Fibroblast of skin of left biceps (primary cell): ENCODE results near the gene MAP3K13.
"Not testable (repeated sequence)": the region's sequence is repeated elsewhere in the genome, so short reads cannot be mapped to it uniquely, and the experiment has no call there.

Experiments
- DNase-seq, 2 experiments: peaks; one replicate each; pipeline ENCODE4 v3.0.0-alpha.2; 2013; ENCODE audit warnings: low read depth in 2 of 2

Gene MAP3K13

GRCh38 chr3:185397676-185398075 lies 34.7 kb downstream of the MAP3K13 start:
- DNase-seq, result no peak

DNA sequence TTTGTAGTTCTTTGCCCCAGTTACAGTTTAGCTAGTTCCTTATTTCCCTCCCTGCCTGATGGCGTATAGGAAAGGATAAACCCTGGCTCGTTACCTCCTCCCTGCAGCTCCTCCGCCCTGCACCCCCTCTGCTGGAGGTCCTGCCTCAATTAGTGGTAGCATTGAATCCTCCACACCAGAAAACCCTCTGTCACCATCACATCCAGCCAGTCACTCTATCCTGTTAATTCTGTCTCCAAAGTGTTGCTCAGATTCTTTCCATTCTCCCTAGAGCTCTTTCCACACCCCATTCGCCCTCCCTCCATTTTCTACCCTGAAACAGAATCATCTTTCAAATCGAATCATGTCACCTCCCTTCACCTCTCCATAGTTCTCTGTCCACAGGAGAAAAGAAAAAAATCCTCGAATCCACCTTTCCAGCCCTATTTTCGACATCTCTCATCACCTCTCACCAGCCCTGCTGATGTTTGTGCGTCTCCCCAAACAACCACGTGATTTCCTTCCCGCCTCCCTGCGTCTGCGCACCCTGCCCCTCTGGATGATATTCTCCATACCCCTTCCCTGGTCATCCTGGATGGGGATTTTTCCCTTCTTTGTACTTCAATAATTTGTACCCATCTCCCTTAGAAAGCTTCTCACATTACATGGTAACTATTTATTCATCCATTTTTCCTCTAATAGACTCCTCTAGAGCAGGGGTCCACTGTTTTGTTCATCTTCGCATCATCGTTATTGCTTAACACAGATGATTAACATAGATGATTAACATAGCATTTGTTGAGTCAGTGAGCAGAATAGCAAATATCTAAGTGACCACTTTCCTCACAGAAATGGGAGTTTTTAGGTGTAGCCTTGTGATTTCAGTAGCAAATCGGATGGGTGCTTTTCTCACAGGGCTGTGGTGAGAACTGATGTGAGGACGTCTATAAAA lies 37.1 kb downstream of the MAP3K13 start:
- no peak for DNase-seq

DNA sequence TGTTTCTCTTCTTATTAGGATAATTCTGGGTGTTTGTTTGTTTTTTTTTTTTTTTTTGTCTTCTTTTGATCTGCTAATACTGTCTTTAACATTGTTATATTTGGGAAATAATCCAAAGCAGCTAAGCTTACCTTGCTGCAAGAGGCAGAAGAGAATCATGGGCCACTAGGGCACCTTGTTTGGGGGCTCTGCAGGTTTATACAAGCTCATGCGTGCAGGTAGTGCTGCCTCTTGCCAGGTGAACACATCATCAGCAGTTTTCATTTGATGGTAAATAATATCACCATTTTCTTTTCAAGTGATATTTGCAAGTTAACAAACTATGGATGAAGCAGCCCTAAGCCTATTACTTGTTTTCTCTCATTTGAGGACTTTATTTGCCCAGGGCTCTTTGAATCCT lies 37.9 kb downstream of the MAP3K13 start:
- DNase-seq, result no peak

GRCh38 chr3:185401319-185401955 lies 38.5 kb downstream of the MAP3K13 start:
- no peak for DNase-seq

- peak; percentile 35 to 36 for DNase-seq
Measured at GRCh38 chr3:185402561-185402960, 39.6 kb downstream of the MAP3K13 start.

- no peak for DNase-seq
Measured at GRCh38 chr3:185403002-185403401, 40.1 kb downstream of the MAP3K13 start.

GRCh38 chr3:185405243-185405642 lies 42.3 kb downstream of the MAP3K13 start:
- no peak for DNase-seq

DNA sequence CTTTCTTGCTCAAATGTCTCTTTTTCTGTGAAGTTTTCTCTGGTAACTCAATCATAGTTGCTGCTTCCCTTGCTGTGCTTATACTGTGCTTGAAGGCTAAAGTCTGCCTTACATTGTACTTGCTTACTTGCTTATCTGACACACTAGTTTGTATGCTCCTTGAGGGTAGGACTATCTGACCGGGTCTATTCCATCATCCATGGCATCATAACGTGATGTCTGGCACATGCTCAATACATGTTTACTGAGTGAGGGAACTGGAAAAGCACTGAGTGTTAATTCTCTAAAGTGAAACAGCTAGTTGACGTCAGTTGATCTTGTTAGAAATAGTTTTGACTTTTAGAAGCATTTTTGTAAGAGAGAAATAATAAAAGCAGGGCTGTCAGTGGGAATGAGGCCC lies 42.7 kb downstream of the MAP3K13 start:
- no peak for DNase-seq

- DNase-seq, result no peak
Measured at GRCh38 chr3:185406121-185406620, 43.2 kb downstream of the MAP3K13 start.

GRCh38 chr3:185409957-185410356 lies 47.0 kb downstream of the MAP3K13 start:
- DNase-seq, result no peak

GRCh38 chr3:185411133-185411532 lies 48.2 kb downstream of the MAP3K13 start:
- DNase-seq, result no peak

DNA sequence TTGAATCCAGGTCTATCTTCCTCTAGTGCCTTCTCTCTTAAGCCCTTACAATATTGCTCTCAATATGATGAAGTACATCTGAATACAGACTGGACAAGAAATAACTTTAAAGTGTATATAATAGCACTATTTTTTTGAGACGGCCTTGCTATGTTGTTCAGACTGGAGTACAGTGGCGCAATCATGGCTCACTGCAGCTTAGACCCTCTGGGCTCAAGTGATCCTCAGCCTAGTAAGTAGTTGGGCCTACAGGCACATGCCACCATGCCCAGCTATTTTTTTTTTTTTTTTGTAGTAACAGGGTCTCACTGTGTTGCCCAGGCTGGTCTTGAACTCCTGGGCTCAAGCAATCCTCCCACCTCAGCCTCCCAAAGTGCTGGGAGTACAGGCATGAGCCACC lies 53.6 kb downstream of the MAP3K13 start:
- no peak for DNase-seq

DNA sequence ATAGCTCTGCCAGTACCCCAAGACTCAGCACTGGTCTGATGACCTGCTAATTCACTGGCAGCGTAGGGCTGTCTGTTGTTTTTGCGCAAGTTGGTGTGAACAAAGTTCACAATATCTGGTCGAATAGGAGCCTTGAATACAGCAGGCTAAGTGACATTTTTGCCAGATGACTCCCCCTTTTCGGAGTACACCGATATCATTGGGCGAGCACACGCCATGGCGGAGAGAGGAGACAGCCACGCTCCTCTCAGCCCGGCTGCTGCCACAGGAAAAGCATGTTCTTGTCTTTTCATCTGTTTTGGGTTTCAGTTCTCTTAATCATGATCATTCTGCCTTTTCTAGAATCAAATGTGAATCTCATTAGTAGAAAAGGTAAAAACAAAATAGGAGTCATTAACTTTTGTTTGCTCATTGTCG lies 55.6 kb downstream of the MAP3K13 start:
- not testable (repeated sequence) for DNase-seq

GRCh38 chr3:185420762-185421161 lies 57.8 kb downstream of the MAP3K13 start:
- DNase-seq, result no peak

DNA sequence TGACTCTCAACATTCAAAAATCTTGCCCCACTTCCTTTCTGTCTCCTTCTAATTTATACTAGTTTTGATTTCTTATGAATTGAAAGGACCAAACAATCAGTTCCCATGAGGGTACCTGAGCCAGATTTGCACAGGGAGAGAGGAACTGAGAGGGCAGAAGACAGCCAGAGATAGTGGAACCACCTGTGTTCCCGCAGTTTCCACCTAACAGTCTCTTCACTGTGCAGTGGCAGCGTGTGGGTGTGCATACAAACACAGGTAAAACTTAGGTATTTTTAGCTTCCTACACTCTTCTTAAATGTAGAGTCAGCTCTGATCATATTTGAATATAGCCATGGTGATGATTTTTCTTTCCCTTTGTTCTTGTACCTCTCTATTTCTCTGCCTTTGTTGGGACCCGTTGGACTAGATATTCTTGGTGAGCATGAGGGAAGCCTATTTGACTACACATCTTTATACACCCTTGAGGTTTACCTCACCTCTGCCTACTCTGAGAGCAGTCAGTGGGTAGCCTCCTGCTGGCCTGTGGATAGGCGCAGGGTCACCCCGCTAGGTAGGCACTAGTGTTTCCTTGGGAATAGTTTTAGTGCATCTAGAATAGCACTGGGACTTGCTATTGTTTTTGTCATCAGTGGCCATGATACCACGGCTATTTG lies 58.8 kb downstream of the MAP3K13 start:
- DNase-seq, result no peak

DNA sequence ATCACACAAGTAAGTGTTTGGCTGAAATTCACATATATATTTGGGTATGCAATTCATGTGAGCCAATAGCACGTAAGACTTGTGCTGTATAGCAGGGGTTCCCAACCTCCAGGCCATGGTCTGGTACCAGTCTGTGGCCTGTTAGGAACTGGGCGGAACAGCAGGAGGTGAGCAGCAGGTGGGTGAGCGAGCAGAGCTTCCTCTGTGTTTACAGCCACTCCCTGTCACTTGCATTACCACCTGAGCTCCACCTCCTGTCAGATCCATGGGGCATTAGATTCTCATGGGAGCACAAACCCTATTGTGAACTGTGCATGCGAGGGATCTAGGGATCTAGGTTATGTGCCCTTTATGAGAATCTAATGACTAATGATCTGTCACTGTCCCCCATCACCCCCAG lies 59.7 kb downstream of the MAP3K13 start:
- DNase-seq, result no peak

DNA sequence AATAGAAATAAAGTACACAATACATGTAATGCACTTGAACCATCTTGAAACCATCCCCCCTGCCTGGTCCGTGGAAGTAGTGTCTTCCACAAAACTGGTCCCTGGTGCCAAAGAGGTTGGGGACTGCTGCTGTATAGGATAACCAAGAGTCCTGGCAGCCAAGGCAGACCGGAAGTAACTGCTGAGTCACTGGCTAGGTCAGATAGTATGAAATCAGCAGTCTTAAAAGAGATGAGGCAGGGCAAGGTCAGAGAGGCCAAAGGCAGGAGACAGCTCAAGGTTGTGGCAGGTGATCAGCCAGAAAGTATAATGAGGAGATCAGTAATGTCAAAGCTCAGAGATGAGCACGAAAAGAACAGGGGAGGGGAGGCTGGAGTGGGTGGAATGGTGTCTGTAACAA lies 60.2 kb downstream of the MAP3K13 start:
- DNase-seq, result no peak

DNA sequence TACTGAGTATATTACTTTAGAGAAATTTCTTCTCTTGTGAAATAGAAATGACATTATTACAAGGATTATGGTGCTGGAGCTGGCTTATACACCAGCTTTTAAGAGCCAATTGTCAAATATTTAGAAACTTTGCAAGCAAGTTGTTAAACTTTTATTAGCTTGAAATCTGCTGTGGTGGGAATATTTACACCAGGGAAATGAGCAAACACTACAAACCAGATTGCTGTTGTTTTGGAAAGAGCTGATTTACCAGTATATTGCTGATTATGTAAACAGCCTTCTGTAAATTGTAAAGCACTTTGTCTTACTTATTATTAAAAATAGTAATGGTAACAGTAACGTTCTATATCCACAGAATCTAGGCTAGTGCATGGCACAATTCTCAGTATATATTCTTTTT lies 61.5 kb downstream of the MAP3K13 start:
- no peak for DNase-seq

DNA sequence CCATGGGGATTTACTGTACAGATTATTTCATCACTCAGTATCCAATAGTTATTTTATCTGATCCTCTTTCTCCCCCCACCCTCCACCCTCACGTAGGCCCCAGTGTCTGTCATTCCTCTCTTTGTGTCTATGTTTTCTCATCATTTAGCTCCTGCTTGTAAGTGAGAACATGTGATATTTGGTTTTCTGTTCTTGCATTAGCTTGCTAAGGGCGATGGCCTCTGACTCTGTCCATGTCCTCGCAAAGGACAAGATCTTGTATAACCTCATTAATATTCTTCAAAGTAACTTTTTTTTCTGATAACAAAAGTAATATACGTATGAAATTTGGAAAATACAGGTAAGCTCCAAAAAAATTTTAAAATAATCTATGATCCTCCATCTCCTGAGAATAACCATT lies 67.4 kb downstream of the MAP3K13 start:
- no peak for DNase-seq

DNA sequence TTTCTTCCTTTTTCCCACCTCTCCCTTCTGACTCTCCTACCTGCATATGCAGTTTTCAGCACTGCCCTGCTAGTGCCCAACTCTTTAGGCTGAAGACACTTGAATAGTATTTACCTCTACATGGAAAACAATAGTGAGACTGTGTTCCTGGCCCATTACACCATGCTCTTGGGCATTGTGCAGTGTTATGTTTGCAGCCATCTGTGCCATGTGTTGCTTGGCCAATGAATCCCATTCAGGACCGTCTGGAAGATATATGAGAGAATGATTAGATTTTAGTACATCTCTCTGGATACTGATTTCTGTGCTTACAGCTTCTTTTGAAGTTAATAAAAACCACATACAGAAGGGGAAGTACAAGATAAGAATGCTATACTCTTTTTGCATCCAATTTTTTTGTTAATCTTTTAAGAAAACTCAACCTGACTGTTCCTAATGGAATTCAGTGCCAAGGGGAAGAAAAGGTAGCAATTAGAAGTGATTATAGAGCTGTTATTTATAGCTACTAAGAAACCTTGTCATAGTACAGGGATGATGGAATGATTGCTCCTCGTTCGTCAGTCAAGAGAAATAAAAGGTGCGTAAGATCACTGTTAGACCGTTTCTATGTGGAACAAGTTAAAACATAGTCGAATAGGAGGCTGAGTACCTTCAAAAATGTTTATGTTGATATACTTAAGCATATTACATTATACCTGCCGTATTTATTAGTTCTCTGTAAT lies 77.0 kb downstream of the MAP3K13 start:
- DNase-seq, result no peak

DNA sequence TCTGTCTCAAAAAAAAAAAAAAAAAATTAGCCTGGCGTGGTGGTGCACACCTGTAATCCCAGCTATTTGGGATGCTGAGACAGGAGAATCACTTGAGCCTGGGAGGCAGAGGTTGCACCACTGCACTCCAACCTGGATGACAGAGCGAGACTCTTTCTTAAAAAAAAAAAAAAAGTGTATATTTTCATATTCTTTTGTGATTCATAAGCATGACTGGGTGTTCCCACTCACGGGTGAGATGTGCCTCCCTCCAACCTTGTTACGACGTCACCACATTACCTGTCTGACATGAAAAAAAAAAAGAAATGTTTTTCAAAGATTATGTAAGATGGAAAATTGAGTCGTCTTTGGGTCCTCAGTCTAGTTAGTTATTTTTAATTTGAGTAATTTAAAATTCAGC lies 79.1 kb downstream of the MAP3K13 start:
- no peak for DNase-seq

GRCh38 chr3:185444329-185444728 lies 81.4 kb downstream of the MAP3K13 start:
- DNase-seq, result no peak
